Islet precursor cell (in vitro differentiated cells): Measurements from ENCODE around the gene SORCS2.
A peak's percentile ranks its signal among the peaks of the same experiment; 100 is the strongest.

Source experiments
- DNase-seq: peaks from one replicate; pipeline ENCODE4 v3.0.0-alpha.2; 2018

SORCS2 gene

GRCh38 chr4:7422151-7422897 lies 230.0 kb downstream of the SORCS2 start:
- peak; percentile 42 for DNase-seq

DNA sequence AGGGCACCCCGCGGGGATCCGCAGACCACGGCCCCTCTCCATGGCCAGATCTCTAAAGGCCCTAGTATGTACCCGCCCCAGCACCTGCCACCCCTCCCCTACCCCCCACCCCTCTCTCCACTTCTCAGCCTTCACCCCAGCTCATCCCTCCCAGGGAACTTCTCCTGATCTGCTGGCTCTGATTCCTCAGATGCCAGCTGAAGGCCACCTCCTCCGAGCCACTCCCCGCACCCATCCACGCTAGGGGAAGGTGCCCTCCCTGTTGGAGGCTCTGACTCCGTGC lies 230.5 kb downstream of the SORCS2 start:
- DNase-seq: peak; percentile 35

DNA sequence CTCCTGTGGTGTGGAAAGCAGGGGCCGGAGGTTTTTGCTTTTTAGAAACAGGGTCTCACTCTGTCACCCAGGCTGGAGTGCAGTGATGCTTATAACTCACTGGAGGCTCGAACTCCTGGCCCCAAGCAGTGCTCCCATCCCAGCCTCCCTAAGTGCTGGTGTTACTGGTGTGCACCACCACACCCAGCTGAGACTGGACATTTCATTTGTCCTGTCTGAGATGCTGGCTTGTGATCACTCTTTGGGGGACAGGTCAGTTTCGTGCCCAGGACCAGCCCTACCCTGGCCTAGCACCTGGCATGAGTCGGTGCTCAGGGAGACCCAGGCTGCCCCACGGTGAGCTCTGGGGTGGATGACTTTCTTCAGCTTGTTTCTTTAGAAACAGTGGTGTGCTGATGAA lies 231.1 kb downstream of the SORCS2 start:
- DNase-seq: peak; percentile 28

DNA sequence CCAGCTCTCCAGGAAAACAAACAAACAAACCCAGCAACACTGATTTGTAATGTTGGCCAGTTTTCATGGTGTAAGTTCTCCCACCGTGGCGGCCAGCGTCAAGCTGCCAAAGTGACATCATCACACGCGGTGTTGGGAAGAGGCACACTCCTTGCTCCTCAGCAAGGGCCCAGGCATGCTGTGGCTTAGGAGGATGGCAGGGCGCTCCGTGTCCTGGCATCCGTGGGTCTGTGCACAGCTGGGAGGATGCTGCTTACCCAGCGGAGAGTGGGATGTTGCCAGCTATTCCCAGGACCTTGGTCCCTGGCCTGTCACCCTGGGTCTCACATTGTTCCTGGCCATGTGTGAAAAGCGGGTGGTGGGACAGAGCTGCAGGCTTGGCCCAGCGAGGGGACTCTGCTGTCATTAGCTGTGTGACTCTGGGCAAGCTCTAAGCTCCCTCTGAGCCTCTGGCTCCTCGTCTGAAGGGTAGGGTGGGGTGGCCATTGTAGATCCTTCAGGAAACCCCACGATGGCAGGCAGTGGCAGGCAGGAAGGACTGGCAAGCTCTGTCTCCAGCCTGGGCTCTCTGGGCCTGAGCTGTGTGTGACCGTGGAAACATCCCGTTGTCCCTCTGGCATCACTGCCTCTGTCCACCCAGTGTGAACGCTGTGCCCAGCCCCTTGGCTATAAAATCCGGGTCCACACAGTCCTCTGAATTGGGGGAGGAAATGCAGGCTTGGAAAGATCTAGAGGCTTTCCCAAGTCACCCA lies 231.6 kb downstream of the SORCS2 start:
- peak; percentile 41 for DNase-seq

GRCh38 chr4:7424553-7425111 lies 232.3 kb downstream of the SORCS2 start:
- peak; percentile 48 for DNase-seq

DNA sequence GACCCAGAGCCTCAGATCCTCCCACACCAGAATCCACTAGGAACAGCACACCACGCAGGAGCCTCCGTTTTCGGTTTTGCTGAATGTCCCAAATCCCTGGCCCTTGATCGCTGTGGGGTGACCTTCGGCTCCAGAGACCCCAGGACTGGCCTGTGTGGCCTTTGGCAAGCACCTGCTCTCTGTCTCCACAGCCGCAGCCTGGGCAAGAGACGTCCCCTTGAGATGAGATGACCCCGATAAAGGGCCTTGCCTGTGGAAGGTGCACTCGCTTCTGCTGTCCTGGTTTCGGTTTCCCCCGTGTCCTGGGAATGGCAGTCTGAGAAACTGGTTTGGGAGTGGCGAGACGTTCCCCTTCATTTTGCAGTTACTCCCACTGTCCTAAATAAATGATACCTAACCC lies 232.8 kb downstream of the SORCS2 start:
- no peak for DNase-seq

DNA sequence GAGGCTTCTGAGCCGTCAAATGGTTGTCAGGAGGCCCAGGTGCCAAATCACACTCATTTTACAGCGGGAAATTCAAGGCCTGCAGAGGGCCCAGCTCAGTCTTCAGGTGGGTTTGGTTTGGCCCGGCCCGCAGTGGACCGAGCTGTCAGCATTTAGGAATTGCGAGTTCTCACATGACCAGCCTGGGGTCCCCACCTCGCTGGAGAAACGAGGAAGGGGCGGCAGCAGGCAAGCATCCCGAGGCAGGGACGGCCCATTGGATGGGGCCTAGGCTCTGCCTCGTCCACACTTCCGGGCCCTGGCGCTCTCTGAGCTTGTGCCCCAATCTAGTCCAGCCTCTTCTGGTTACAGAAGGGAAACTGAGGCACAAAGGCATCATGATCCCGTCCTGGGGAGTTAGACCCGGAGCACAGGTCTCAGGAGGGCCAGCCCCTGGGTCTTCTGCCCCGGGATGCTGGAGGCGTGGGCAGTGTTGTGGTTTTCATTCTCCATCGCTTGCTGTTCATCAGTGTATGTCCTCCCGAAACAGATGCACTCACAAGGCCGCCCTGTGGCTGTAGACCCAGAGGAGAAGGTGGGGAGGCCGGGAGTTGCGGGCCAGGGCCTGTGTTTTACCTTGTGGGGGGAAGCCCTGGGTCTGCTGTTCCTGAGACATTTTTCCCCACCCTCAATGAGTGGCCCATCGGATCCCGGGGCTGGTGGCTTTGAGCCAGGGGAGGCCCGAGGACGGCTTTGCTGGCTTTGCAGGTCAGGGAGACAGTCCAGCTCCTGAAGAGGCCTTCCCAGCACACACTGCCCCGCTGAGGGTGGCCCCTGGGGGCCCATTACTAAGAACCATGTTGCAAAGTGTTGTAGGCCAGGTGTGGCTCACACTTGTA lies 233.5 kb downstream of the SORCS2 start:
- peak; percentile 39 for DNase-seq

- peak; percentile 51 for DNase-seq
Measured at GRCh38 chr4:7426525-7427171, 234.3 kb downstream of the SORCS2 start.

- DNase-seq: peak; percentile 49
Measured at GRCh38 chr4:7427361-7427760, 235.0 kb downstream of the SORCS2 start.

GRCh38 chr4:7427831-7428260 lies 235.5 kb downstream of the SORCS2 start:
- no peak for DNase-seq

DNA sequence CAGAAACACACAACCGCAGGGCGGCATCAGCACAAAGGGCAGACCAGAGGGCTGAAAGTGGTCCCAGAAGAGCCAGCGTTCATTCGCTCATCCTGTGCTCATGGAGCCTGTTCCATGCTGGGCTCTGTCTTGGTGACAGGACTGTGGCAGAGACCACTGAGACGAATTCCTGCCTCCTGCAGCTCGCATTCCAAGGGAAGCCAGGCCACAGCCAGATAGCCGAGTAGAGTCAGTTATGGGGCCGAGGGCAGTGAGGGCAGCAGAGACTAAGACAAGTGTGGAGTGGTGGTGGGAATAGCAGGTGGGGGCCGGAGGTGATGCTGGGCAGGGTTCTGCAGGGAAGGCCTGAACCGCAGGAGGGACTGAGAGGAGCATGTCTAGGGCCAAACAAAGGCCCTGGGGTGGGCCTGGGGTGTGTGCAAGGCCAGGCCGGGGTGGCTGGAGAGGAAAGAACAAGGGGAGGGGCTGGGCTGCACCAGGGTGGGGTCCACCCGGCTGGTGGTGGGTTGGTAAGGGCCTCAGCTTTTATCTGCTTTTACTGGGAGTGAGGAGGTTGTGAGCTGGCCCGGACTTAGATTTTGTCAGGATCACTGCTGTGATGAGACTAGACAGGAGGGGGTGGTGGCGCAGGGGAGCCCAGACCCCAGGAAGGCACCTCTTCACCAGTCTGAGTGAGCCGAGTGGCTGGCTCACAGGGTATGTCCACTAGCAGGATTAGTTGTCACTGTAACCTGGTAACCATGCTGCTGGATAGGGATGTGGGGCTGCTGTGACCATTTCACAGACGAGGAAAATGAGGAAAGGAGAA lies 236.1 kb downstream of the SORCS2 start:
- peak; percentile 89 for DNase-seq

DNA sequence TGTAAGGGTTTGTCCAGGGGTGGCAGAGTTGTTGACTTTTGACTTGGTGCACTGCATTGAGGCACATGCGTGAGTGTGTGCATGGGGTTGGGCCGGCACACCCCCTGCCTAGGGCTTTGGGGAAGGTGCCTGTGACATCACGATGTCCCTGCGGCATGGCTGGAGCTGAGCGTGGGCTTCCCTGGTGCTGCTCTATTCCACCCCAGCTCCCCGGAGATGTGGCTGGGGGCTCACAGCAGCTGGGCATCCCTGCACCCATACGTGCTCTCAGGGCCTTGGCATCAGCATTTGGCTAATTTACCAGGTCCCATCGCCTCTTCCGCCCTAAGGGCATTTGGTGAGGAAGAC lies 236.7 kb downstream of the SORCS2 start:
- peak; percentile 45 for DNase-seq

- DNase-seq: peak; percentile 54
Measured at GRCh38 chr4:7429601-7430078, 237.3 kb downstream of the SORCS2 start.

DNA sequence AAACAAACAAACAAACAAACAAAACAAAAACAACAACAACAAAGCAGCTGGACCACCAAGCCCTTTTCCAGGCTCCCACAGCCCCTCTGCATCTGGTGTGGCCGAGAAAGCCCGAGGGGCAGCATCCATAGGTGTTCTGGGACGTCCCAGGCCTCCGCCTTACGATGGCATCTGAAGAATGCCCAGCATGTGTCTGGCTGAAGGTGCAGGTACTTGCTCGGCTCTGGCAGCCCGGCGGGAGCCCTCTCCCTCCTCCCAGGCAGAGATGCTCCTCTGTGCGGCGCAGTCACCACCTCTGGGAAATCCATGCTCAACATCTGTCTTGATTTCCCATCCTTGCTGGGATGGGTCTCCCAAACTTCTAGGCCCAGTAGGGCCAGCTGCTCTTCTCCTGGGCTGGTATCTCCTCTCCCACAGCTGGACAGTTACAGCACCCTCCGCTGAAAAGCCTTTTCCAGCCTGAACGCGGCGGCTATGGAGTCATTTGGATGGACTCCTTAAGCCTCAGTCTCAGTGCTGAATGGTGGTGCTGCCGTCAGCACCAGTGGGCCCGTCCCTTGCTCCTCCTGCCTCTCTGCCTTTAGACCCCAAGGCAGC lies 238.1 kb downstream of the SORCS2 start:
- peak; percentile 93 for DNase-seq

- no peak for DNase-seq
Measured at GRCh38 chr4:7430965-7431695, 238.8 kb downstream of the SORCS2 start.

DNA sequence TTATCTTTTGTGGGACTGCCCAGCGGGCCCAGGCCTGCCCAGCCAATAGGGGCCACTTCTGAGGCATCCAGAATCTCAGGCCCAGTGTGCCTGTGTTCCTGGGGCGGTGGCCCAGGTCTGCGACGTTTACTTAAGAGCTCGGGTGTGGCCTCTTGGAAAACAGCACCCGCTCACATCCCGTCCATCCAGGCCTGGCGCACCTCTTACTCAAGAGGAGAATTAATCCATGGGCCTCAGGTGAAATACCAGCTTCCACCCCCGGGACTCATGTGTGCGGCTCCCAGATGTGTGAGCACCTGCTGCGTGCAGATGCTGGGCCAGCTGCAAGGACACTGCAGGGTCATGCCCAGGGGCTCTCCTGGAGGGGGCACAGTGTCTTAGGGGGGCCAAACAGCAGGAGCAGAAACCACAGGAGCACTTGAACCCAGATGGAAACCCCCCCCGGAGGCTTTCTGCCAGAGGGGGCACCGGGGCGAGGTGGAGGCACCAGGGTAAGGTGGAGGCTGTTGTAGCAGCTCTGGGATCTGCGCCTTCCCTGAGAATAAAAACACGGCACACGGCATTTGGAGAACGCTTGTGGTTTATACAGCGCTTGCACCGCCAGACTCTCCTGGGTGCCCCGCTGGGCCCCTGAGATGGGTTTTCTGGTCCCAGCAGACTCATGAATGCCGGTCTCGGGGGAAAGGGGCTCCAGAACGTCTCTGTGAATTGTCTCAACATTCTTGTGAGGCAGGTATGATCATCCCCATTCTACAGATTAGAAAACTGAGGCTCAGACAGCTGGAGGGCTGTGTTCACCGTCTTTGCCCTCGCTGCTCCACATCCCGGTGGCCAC lies 239.6 kb downstream of the SORCS2 start:
- DNase-seq: no peak

GRCh38 chr4:7432531-7433375 lies 240.4 kb downstream of the SORCS2 start:
- DNase-seq: no peak

- no peak for DNase-seq
Measured at GRCh38 chr4:7433376-7434140, 241.2 kb downstream of the SORCS2 start.
